Activated CD4-positive, CD25-positive, alpha-beta regulatory T cell treated with anti-CD3 and anti-CD28 coated beads, Interleukin-2, amount 50 U/mL, for 24 hours (primary cell): Measurements from ENCODE around the gene UBC.
A peak's percentile ranks its signal among the peaks of the same experiment; 100 is the strongest.
"Not testable (repeated sequence)": the region's sequence is repeated elsewhere in the genome, so short reads cannot be mapped to it uniquely, and the experiment has no call there.

Source experiments
- ATAC-seq, 2 donors: fragments of 150-1000 bp; cut with Tn5 transposase; one replicate each; pipeline ENCODE4 v1.10.0; 2021; ENCODE audit warnings: mild to moderate bottlenecking in 1 of 2, moderate library complexity in 1 of 2

UBC gene

DNA sequence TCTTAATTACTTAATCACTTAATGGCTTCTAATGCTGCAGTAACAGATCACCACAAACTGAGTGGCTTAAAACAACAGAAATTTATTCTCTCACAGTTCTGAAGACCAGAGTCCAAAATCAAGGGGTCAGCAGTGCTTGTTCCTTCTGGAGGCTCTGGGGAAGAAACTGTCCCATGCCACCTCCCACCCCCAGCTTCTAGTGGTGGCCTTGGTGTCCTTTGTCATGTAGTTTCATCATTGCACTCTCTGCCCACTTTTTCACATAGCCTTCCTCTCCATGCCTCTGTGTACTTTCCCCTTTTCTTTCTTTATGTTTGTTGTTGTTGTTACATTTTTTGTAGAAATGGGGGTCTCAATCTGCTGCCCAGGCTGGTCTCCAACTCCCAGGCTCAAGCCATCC, 16.1 kb upstream of the UBC start:
- ATAC-seq = no peak

DNA sequence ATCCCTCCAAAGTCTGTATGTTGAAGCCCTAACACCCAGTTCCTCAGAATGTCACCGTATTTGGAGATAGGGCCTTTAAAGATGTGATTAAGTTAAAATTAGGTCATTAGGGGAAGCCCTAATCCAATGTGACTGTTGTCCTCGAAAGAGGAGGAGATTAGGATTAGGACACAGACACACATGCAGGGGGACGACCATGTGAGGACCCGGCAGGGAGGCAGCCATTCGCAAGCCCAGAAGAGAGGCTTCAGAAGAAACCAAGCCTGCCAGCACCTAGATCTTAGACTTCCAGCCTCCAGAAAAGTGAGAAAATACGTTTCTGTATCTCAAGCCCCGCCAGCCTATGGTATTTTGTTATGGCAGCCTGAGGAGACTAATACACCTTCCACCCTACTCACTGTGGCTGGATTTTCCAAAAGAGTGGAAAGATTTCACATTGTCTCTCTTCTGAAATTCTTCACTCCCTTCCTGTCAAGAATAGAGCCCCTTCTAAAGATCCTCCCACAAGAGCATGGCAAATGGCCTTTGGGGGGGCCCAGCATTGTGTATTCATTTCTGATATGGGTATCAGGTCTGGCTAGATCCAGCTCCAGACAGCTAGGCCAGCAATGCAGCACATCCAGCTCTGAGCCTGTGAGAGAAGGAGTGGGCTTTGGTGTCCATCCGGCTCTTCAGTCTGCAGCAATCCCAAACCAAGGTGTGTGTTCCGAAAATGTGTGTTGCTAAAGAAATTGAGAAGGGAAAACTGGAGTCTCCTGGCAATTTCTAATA, 15.4 kb upstream of the UBC start:
- ATAC-seq = no peak

- ATAC-seq = no peak
Measured at GRCh38 chr12:124928912-124929530, 14.6 kb upstream of the UBC start.

DNA sequence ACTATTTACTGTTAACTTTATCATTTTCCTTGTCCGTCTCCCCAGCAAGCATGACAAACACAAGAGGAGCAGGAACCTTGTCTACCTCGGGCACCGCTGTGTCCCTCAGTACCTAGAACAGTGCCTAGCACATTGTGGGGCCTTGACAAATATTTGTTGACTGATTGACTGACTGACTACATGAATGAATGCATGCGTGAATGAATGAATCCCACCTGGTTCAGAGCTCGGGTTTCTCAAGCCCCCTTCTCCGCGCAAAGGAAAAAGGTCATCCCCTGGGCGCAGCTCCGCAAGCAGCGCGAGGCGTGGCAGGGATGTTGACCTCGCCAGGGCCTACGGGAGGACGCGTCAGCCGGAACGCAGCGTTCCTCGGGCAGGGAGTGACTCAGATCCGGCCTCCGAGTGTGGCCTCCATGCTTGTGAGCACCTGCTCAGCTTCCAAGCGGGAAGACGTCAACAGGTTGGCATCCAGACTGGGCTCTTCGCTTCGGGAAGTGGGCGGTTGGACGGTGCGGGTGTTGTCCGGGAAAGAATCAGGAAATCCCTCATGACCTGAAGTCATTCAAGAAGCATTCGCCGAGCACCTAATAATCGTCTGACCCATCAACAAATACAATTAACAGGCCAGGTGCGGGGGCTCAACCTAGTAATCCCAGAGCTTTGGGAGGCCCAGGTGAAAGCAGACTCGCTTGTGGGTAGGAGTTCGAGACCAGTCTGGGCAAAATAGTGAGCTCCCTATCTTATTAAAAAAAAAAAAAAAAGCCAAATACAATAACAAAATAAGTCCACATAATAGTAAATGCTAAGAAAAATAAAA, 13.9 kb upstream of the UBC start:
- ATAC-seq = peak; percentile 30 to 52

- peak; percentile 78 to 88 for ATAC-seq
Measured at GRCh38 chr12:124927201-124928094, 13.0 kb upstream of the UBC start.

DNA sequence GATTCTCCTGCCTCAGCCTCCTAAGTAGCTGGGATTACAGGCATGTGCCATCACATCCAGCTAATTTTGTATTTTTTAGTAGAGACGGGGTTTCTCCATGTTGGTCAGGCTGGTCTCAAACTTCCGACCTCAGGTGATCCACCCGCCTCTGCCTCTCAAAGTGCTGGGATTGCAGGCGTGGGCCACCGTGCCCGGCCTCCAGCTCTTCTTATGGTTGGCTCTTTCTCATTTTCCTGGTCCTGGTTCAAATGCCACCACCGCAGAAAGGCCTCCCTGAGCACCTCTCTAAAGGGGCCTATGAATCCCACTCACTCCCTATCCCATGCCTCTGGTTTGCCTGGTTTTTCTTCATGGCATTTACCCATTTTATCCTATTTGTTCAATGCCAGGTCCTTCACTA, 11.3 kb upstream of the UBC start:
- not testable (repeated sequence) for ATAC-seq

DNA sequence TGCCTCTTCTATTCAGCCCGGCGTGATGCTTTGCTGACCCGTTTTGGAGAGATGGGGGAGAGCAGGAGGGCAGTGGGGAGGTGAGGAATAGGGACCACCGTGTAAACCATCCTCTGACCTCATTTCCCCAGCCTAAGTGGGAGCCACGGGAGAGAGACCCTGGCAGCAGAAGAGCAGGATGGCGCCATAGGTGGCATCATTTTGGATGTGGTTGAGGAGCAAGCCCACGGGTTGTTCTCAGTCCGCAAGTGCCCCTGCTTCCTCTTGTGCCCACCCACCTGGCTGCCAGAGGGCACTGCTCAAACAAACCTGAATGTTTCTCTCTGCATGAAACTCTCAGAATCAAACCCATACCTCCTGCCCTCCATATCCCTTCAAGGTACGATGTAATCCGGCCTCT, 10.7 kb upstream of the UBC start:
- no peak for ATAC-seq

GRCh38 chr12:124923905-124924734, 9.7 kb upstream of the UBC start:
- ATAC-seq = no peak

- ATAC-seq = peak; percentile 63 to 67
Measured at GRCh38 chr12:124921200-124922031, 7.0 kb upstream of the UBC start.

DNA sequence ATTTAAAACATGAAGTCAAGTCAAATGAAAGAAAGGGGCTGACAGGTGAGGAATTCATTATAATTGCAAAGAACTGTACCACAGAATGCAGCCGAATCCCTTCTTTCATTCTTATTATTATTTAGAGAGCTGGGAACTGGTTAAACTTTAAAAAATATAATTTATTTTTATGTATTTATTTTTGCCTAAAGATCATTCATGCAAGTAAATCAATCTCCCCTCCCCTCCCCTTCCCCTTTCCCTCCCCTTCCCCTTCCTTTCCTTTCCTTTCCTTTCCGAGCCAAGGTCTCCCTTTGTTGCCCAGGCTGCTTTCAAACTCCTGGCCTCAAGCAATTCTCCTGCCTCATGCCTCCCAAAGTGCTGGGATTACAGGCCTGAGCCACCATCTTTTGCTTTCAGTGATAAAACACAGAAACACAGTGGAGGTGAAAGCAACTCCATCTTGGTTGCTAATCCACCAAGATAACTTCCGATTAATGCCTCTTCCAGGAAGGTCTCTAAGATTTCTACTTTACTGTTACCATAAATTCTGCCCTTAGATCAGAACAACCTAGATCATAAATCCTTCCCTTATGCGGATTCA, 6.0 kb upstream of the UBC start:
- ATAC-seq = no peak

DNA sequence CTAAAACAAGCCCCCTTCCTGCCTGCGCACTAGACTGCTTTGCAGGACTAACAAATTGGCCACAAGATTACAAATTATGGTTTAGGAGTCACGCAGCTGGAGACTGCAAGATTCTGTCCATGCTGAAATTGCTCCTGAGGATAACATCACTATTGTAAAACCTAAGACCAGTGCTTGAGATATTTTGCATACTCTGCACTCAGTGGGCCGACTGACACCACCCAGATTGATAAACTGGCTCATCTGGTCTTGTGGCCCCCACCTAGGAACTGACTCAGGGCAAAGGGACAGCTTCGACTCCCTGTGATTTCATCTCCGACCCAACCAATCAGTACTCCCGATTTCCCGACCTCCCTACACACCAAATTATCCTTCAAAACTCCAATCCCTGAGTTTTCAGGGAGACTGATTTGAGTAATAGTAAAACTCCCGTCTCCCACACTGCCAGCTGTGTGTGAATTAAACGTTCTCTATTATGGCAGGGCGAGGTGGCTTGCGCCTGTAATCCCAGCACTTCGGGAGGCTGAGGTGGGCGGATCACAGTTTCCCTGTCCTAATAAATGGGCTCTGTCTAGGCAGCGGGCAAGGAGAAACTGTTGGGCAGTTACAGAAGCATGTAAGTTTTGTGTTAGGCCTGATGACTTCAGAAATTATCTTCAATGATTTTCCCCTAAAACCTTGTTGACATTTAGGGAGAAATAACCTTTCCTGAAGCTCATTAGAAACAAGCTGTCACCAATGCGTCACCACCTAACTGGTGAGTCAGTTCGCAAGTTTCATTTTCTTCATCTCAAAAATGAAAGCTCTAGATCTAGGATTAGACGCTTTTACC, 5.3 kb upstream of the UBC start:
- ATAC-seq = peak; percentile 17 to 19

- not testable (repeated sequence) for ATAC-seq
Measured at GRCh38 chr12:124918622-124918988, 4.2 kb upstream of the UBC start.

- no peak for ATAC-seq
Measured at GRCh38 chr12:124917841-124918621, 3.6 kb upstream of the UBC start.

DNA sequence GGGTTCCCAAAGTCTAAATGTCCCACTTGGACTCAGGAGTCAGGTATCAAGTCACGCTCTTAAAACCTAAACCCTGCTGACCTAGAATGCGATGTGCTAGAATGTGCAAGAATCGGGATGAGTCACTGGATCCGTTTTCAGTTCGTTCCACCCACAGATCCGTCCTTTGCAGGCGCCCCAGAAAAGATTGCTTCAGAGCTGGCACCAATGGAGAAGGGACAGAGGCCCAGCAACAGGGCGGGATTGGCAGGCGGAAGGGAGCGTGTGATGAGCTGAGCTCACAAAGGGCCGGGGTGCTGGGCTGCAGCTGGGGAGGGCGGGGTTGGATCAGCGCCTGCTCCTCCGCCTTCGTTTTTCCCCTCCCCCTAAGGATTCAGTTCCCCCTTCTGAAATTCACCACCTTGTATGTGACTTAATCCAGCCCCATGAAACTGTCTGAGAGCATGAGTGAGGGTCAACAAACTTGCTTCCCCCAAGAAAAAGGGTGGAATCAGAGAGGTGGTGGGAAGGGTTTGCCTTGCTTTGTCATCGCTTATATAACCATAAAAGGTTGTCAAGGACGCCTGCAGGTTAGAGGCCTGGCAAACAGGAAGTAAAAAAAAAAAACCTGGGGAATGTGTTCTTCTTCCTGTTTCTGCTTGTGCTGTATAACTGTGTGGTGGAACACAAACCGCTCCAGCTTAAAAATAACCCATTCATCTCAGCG, 2.8 kb upstream of the UBC start:
- peak; percentile 66 to 70 for ATAC-seq

GRCh38 chr12:124916374-124917134, 2.1 kb upstream of the UBC start:
- peak; percentile 11 to 20 for ATAC-seq

DNA sequence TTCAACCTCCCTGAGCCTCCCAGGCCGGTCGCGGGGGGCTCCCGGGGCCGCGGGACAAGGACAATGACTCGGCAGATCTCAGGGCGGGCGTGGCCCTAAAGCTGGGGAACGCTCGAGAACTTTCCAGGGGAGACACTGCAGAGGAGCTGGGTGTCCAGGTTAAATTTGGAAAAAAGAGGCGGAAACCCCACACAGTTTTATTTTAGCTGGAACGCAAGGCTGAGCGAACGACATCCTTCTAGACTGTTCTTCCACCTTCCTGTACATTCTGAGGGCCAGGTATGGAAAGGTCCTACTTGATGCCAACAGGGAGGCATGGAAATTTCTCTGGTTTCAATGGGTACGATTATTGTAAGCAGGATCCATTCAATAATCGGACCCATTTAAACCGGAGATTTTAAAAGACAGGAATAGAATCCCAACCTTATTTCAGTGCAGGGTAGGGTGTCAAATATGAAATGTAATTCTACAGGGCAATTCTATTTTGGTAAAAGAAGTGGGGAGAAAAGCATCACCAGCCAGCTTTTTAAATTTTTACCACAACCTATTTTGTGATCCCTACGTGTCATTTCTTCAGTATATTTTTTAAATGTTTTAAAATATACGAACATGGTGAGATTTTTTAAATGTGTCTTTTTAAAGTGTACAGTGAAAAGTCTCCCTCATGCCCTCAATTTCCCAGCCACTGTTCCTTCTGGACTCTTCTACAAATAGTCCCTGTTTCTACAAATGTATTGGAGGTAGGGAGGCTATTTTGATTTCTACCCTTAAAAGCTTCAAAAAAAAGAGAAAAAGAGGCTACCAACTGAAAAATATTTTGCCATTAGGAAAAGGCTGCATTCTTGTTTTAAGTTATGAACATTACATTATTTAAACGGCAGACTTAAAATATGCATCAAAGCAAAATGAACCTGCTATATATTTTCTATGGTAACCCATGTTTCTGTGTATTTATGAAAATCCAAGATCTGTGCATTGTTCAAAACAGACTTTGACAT, 1.1 kb upstream of the UBC start:
- ATAC-seq = no peak
